GM10248 (cell line): Measurements from ENCODE around the gene MED10.

Experiments
- CTCF ChIA-PET: fragments of 300-600 bp; sonication (Branson Sonifier 250); formaldehyde crosslinking; extraction: SDS; loops from one replicate; lab custom pipeline; 2021; ENCODE audit warnings: antibody characterized with exemption; lab: Yijun Ruan, JAX
- POLR2A ChIA-PET: fragments of 350-650 bp; sonication (Branson Sonifier 250); formaldehyde crosslinking; extraction: SDS; loops from one replicate; lab custom pipeline; 2020; ENCODE audit warnings: antibody characterized with exemption; lab: Yijun Ruan, JAX
- DNase-seq: peaks from one replicate; pipeline ENCODE4 v3.0.0; 2012; ENCODE audit errors: extremely low spot score
- TF ChIP-seq, protein P1 (sequence below): IDR thresholded peaks from 2 replicates; pipeline ENCODE4 v1.5.1; 2012; ENCODE audit warnings: mild to moderate bottlenecking, low read depth; ENCODE audit errors: extremely low read depth, missing control alignments, control extremely low read depth

Gene MED10

DNA sequence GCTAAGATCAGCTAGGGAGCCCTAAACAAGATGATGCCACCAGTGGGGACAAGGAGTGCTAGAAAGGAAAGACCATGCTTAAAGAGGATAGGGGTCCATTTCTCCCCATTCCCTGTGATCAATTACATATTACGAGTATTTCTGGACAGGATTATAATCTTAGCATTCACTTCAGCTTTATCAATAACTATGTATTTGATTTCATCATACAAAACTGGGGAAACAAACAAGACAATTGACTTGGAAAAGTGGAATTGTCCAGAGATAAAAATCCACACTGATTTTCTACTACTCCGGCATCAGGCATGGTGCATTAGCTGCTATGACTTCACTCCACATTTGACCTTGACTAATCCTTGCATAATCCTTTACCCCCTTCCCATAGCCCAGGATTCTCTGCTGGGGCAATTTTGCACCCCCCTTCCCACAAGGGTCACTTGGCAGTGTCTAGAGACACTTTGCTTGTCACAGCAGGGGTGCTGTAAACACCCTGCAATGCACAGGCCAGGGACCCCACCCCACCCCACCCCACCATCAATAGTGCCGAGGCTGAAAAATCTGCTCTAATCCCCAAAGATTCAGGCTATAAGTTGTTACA lies 40.4 kb upstream of the MED10 start:
- DNase-seq, result no peak
- ChIA-PET CTCF (interaction anchor here (1.4 kb wide), 1 partner anchor 9 kb away, joined by 3 read pairs; no protein-coding TSS in a partner anchor), POLR2A (no interaction called here)
- TF ChIP-seq, protein P1, sequence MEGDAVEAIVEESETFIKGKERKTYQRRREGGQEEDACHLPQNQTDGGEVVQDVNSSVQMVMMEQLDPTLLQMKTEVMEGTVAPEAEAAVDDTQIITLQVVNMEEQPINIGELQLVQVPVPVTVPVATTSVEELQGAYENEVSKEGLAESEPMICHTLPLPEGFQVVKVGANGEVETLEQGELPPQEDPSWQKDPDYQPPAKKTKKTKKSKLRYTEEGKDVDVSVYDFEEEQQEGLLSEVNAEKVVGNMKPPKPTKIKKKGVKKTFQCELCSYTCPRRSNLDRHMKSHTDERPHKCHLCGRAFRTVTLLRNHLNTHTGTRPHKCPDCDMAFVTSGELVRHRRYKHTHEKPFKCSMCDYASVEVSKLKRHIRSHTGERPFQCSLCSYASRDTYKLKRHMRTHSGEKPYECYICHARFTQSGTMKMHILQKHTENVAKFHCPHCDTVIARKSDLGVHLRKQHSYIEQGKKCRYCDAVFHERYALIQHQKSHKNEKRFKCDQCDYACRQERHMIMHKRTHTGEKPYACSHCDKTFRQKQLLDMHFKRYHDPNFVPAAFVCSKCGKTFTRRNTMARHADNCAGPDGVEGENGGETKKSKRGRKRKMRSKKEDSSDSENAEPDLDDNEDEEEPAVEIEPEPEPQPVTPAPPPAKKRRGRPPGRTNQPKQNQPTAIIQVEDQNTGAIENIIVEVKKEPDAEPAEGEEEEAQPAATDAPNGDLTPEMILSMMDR, result no peak

DNA sequence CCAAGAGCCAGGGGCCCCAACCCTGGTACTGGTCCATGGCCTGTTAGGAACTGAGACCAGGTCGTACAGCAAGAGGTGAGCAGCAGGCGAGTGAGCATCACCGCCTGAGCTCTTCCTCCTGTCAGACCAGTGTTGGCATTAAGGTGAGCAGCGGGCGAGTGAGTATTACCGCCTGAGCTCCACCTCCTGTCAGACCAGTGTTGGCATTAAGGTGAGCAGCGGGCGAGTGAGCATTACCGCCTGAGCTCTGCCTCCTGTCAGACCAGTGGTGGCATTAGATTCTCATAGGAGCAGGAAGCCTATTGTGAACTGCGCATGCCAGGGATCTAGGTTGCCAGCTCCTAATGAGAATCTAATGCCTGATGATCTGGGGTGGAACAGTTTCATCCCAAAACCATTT lies 39.3 kb upstream of the MED10 start:
- CTCF ChIA-PET, result no interaction called here
- DNase-seq, result no peak
- TF ChIP-seq, protein P1, result no peak
- POLR2A ChIA-PET, result no interaction called here

DNA sequence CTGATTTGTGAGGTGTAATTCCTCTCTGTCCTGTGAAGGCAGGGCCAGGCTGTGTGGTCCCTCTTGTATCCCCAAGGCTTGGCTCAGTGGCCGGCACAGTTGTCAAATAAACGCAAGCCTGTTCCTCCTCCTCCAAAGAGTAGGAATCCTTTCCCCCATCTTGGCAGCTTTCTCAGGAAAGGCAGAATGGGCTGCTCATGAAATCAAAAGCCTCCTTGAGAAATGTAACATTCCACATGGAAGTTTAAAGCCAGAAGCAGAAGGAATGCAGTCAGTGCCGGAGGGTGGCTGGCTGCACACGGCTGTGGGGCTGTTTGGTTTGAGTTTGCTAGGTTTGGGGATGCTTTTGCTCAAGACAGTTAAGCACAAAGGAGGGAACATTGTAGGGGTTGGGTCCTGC lies 34.5 kb upstream of the MED10 start:
- TF ChIP-seq, protein P1, result no peak
- POLR2A ChIA-PET, result no interaction called here
- DNase-seq, result no peak
- CTCF ChIA-PET, result no interaction called here

DNA sequence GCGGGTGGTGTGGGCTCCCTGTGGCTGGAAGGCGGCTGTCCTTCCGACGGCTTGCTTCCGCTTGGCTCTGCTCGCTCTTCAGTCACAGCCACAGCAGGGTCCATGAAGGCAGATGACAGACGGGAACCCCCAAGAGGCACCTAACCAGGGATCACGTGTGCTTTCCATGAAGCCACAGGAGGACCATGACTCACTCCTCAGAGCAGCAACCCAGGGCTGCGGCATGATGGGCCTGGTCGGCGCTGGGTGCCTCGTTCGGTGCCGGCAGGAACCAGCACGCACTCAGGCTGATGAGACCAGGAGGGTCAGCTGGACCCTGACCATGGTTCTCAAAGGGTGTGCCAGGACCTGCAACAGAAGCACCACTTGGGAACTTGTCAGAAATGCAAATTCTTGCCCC lies 32.8 kb upstream of the MED10 start:
- TF ChIP-seq, protein P1, result no peak
- ChIA-PET CTCF (no interaction called here), POLR2A (no interaction called here)
- no peak for DNase-seq

DNA sequence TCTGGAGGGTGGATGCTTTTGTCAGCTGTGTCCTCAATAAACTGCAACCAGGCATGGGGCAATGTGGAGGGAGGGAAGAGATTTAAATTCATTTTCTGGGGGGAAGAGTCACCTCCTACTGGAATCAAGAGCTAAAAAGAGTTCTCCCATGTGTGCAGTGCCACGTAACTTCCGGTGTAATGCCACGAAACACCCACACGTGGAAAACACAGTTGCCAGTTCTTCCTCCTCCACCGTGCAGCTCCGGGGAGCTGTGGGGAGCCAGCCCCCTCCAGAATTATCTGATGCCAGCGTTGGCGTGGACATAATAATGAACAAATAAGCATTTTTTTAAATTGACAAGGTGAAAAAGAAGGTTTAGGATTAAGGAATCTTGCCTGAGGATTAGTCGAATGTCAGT lies 32.1 kb upstream of the MED10 start:
- no peak for DNase-seq
- ChIA-PET CTCF (interaction anchor here (1.1 kb wide), 1 partner anchor 9 kb away, joined by 3 read pairs; no protein-coding TSS in a partner anchor), POLR2A (no interaction called here)
- TF ChIP-seq, protein P1, result no peak

DNA sequence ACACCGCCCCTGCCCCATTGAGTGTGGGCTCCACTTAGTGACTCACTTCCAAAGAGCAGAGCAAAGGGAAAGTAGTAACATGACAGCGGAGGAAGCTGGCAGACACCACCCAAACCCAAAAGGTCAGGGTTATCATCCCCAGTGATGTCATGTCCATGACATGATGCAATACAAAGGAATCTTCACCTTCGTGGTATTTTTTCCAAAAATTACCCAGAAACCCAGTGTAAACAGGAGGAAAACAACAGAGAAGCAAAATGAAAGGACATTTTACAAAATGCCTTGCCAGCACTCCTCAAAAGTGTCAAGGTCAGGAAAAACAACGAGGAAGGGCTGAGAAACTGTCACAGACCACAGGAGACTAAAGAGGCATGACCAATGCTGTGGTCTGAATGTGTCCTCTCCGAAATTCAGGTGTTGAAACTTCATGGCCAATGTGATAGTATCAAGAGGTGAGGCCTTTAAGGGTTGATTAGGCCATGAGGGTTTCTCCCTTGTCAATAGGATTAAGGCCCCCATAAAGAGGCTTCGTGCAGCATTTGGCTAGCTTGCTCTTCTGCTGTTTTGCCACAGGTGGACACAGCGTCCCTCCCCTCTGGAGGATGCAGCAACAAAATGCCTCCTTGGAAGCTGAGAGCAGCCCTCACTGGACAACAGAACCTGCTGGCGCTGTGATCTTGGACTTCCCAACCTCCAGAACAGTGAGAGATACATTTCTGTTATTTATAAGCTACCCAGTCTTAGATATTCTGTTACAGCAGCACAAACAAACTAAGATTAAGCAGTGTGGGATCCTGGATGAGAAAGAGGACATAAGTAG lies 30.5 kb upstream of the MED10 start:
- POLR2A ChIA-PET, result no interaction called here
- TF ChIP-seq, protein P1, result no peak
- DNase-seq, result no peak
- CTCF ChIA-PET, result no interaction called here
